Measurements from ENCODE around the gene EXD3. TPM values are rescaled to one million over a fixed set of nuclear protein-coding genes. Genes with fewer than 3 reads are reported as not detected.

Gene EXD3
- total RNA-seq, 1 donor from 2014 or later, result 16.7 TPM

- peaks cover 14 to 30% of the 10 kb centered on the region in 2 donors for H3K4me1 ChIP-seq
- DNase-seq (ENCODE audit: low spot score in 2 of 2), result no peak
These were observed 151.3 kb downstream of the EXD3 start for GRCh38 chr9:137271696-137272076.

GRCh38 chr9:137270929-137271695, 151.8 kb downstream of the EXD3 start:
- H3K36me3 ChIP-seq, result peaks cover 20 to 46% of the 10 kb centered on the region in 2 donors
- intact Hi-C loops (cut with DNase I), result no loop called here
- H3K4me1 ChIP-seq, result peaks cover 10 to 24% of the 10 kb centered on the region in 2 donors
- H3K27me3 ChIP-seq, result no peaks in the 10 kb centered on the region
- peak overlapping the region; percentile 41 to 44 for H3K27ac ChIP-seq
- H3K9me3 ChIP-seq, result no peaks in the 10 kb centered on the region
- DNase-seq (ENCODE audit: low spot score in 2 of 2), result no peak
- no peak for TF ChIP-seq CTCF (IDR thresholded peaks at IDR 0.05)
- H3K4me3 ChIP-seq, result no peak overlapping the region

More at GRCh38 chr9:137271696-137272076, 151.3 kb downstream of the EXD3 start:
- intact Hi-C loops (cut with DNase I), result no loop called here
- peak overlapping the region in 1 of 2 donors; percentile 44 for H3K27ac ChIP-seq
- no peaks in the 10 kb centered on the region for H3K9me3 ChIP-seq
- H3K27me3 ChIP-seq, result no peaks in the 10 kb centered on the region
- peaks cover 18 to 40% of the 10 kb centered on the region in 2 donors for H3K36me3 ChIP-seq
- H3K4me3 ChIP-seq, result no peak overlapping the region
- TF ChIP-seq CTCF (IDR thresholded peaks at IDR 0.05), result no peak

GRCh38 chr9:137269231-137269772, 153.7 kb downstream of the EXD3 start:
- Histone ChIP-seq H3K27ac (peak overlapping the region; percentile 66 to 83), H3K4me1 (peaks cover 10 to 23% of the 10 kb centered on the region in 2 donors), H3K9me3 (no peaks in the 10 kb centered on the region), H3K27me3 (no peaks in the 10 kb centered on the region), H3K4me3 (peak overlapping the region; percentile 25 to 29), H3K36me3 (peaks cover 31 to 60% of the 10 kb centered on the region in 2 donors)
- no peak for TF ChIP-seq CTCF (IDR thresholded peaks at IDR 0.05)
- intact Hi-C loops (cut with DNase I), result loop anchor here (2.0 kb wide), 1 partner anchor 69 kb away; the partner anchor contains the start of gene TPRN
- DNase-seq (ENCODE audit: low spot score in 2 of 2), result peak; percentile 36 to 84

- Histone ChIP-seq H3K9me3 (no peaks in the 10 kb centered on the region), H3K4me3 (peak overlapping the region in 1 of 2 donors; percentile 25), H3K27me3 (no peaks in the 10 kb centered on the region), H3K36me3 (peaks cover 37 to 64% of the 10 kb centered on the region in 2 donors), H3K4me1 (peaks cover 10 to 23% of the 10 kb centered on the region in 2 donors), H3K27ac (peak overlapping the region; percentile 66 to 83)
- TF ChIP-seq CTCF (IDR thresholded peaks at IDR 0.05), result no peak
- no peak for DNase-seq (ENCODE audit: low spot score in 2 of 2)
- intact Hi-C loops (cut with DNase I), result loop anchor here (2.0 kb wide), 1 partner anchor 68 kb away; the partner anchor contains the start of gene TPRN
These were observed 154.3 kb downstream of the EXD3 start for GRCh38 chr9:137268538-137269201.

- peak overlapping the region in 1 of 2 donors; percentile 83 for H3K27ac ChIP-seq
- no peak for DNase-seq (ENCODE audit: low spot score in 2 of 2)
- no peak overlapping the region for H3K4me3 ChIP-seq
- peaks cover 10 to 23% of the 10 kb centered on the region in 2 donors for H3K4me1 ChIP-seq
- H3K9me3 ChIP-seq, result no peaks in the 10 kb centered on the region
- H3K36me3 ChIP-seq, result peaks cover 37 to 66% of the 10 kb centered on the region in 2 donors
- intact Hi-C loops (cut with DNase I), result loop anchor here (2.0 kb wide), 1 partner anchor 67 kb away; the partner anchor contains the start of gene TPRN
- no peak for TF ChIP-seq CTCF (IDR thresholded peaks at IDR 0.05)
- H3K27me3 ChIP-seq, result no peaks in the 10 kb centered on the region
These were observed 155.0 kb downstream of the EXD3 start for GRCh38 chr9:137267933-137268355.
